Dermis microvascular lymphatic vessel endothelial cell (primary cell): ENCODE data around the gene TMEM51. TPM values are rescaled to one million over a fixed set of nuclear protein-coding genes. Genes with fewer than 3 reads are reported as not detected.

Experiments
- DNase-seq, 2 donors: peaks; one replicate each; pipeline versions ENCODE4 v3.0.0 to v3.0.0-alpha.2; 2010; ENCODE audit warnings: low read depth in 2 of 2
- total RNA-seq: library from RNA; depleted of rRNA; stranded (reverse); fragments of >200 nt; gene quantifications from 2 replicates; pipeline ENCODE4 v1.2.1, GENCODE V29; 2014

The TMEM51 gene
- total RNA-seq, 1 donor from 2014 or later: 6.7 TPM

- DNase-seq: peak; percentile 82 to 87
Measured at GRCh38 chr1:15177710-15178166, 24.2 kb downstream of the TMEM51 start.

GRCh38 chr1:15178571-15179484, 25.3 kb downstream of the TMEM51 start:
- DNase-seq: peak; percentile 91 to 92

- no peak for DNase-seq
Measured at GRCh38 chr1:15179485-15179883, 25.9 kb downstream of the TMEM51 start.

- no peak for DNase-seq
Measured at GRCh38 chr1:15180189-15180588, 26.6 kb downstream of the TMEM51 start.

GRCh38 chr1:15180945-15181523, 27.5 kb downstream of the TMEM51 start:
- no peak for DNase-seq

GRCh38 chr1:15181564-15181963, 28.0 kb downstream of the TMEM51 start:
- DNase-seq: no peak

- no peak for DNase-seq
Measured at GRCh38 chr1:15184436-15185241, 31.1 kb downstream of the TMEM51 start.

GRCh38 chr1:15185617-15186016, 32.1 kb downstream of the TMEM51 start:
- DNase-seq: no peak

GRCh38 chr1:15186073-15186845, 32.7 kb downstream of the TMEM51 start:
- DNase-seq: no peak

- DNase-seq: no peak
Measured at GRCh38 chr1:15186846-15187151, 33.3 kb downstream of the TMEM51 start.

GRCh38 chr1:15187175-15188129, 33.9 kb downstream of the TMEM51 start:
- no peak for DNase-seq

- peak in 1 of 2 donors; percentile 9 for DNase-seq
Measured at GRCh38 chr1:15188130-15188524, 34.6 kb downstream of the TMEM51 start.

GRCh38 chr1:15188678-15189077, 35.1 kb downstream of the TMEM51 start:
- DNase-seq: peak; percentile 76 to 81

- DNase-seq: no peak
Measured at GRCh38 chr1:15189692-15190370, 36.3 kb downstream of the TMEM51 start.

GRCh38 chr1:15191267-15191666, 37.7 kb downstream of the TMEM51 start:
- no peak for DNase-seq

GRCh38 chr1:15191770-15192169, 38.2 kb downstream of the TMEM51 start:
- DNase-seq: no peak

- DNase-seq: no peak
Measured at GRCh38 chr1:15192916-15193550, 39.5 kb downstream of the TMEM51 start.

- no peak for DNase-seq
Measured at GRCh38 chr1:15195420-15196052, 42.0 kb downstream of the TMEM51 start.

GRCh38 chr1:15196069-15196468, 42.5 kb downstream of the TMEM51 start:
- DNase-seq: no peak
